Testis (tissue), 3 donors: ENCODE results near the gene WDR20. TPM values are rescaled to one million over a fixed set of nuclear protein-coding genes. Genes with fewer than 3 reads are reported as not detected.

Experiments used
- DNase-seq: peaks from one replicate; pipeline ENCODE4 v3.0.0-alpha.2; 2019
- H3K27ac ChIP-seq, 2 donors: fragments of 200-600 bp; sonication (generic); one replicate each; pipeline ENCODE4 v1.5.1; 2019
- H3K27me3 ChIP-seq: fragments of 200-600 bp; sonication (generic); one replicate; pipeline ENCODE4 v1.5.1; 2019
- H3K36me3 ChIP-seq: fragments of 200-600 bp; sonication (generic); one replicate; pipeline ENCODE4 v1.5.1; 2017; ENCODE audit warnings: low read depth; ENCODE audit errors: missing control alignments
- H3K4me1 ChIP-seq: fragments of 200-600 bp; sonication (generic); one replicate; pipeline ENCODE4 v1.5.1; 2019
- H3K4me3 ChIP-seq, 2 donors: fragments of 200-600 bp; sonication (generic); one replicate each; pipeline ENCODE4 v1.5.1; 2017 to 2019
- H3K9me3 ChIP-seq: fragments of 200-600 bp; sonication (generic); one replicate; pipeline ENCODE4 v1.5.1; 2017
- POLR2A ChIP-seq: fragments of 450-650 bp; IDR thresholded peaks from one replicate; pipeline ENCODE4 v1.6.1; 2017; ENCODE audit warnings: antibody characterized with exemption, mild to moderate bottlenecking, moderate library complexity
- WGBS, 2 donors: methylation state at CpG; one replicate each; pipeline ENCODE4 v1.1.5; 2018; 5-methylcytosine and 5-hydroxymethylcytosine counted together
- intact Hi-C: fragments of 100-400 bp; cut with DNase I; formaldehyde crosslinking; loops from one replicate; pipeline ENCODE4 v1.15.1; 2023; ENCODE audit warnings: low total_unique reads
- polyA plus RNA-seq: library from polyadenylated mRNA; stranded (reverse); fragments of 350-450 nt; fragmentation: Illumina TruSeq; extraction: RNeasy Lipid Tissue Mini Kit (QIAGEN cat#74804); gene quantifications from one replicate; pipeline ENCODE4 v1.2.3, GENCODE V29; 2014; ENCODE audit warnings: low read depth, low replicate concordance; ENCODE audit not compliant: insufficient read depth
- total RNA-seq, 2 donors: library from RNA; depleted of rRNA; stranded (reverse); fragments of >200 nt; gene quantifications; one replicate each; pipeline ENCODE4 v1.2.3, GENCODE V29; 2016
- TF ChIP-seq, protein P1 (sequence below), 3 experiments: fragments of 450-650 bp in 2 of 3; fragments of 200-600 bp in 1 of 3; sonication (generic) in 1 of 3; IDR thresholded peaks; one replicate each; pipeline ENCODE4 v1.5.1; 2016 to 2019; ENCODE audit warnings: antibody characterized with exemption in 3 of 3, mild to moderate bottlenecking in 2 of 3, moderate library complexity in 1 of 3

Gene WDR20
- total and polyA plus RNA-seq, 3 donors from 2014 or later = 46.5 to 69.2 (median 56.4) TPM

DNA sequence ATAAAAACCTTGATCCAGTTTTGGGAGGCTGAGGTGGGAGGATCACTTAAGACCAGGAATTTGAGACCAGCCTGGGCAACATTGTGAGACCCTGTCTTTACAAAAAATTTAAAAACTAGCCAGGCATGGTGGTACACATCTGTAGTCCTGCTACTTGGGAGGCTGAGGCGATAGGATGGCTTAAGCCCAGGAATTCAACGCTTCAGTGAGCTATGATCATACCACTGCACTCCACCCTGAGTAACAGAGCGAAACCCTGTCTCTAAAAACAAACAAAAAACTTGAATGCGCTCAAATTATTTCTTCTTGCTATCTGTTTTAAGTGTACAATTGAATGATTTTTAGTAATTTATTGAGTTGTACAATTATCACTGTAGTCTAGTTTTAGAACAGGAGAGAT is 20.1 kb downstream of the WDR20 start:
- no peak for DNase-seq
- Histone ChIP-seq H3K4me3 (no peak overlapping the region), H3K27me3 (no peaks in the 10 kb centered on the region), H3K4me1 (peaks cover 9% of the 10 kb centered on the region), H3K36me3 (no peaks in the 10 kb centered on the region), H3K27ac (no peak overlapping the region), H3K9me3 (no peaks in the 10 kb centered on the region)
- 94 to 97% methylated on average over 4 of the region's 4 CpGs for WGBS, 2 donors
- intact Hi-C loops = no loop called here
- TF ChIP-seq POLR2A = no peak
- TF ChIP-seq, protein P1, sequence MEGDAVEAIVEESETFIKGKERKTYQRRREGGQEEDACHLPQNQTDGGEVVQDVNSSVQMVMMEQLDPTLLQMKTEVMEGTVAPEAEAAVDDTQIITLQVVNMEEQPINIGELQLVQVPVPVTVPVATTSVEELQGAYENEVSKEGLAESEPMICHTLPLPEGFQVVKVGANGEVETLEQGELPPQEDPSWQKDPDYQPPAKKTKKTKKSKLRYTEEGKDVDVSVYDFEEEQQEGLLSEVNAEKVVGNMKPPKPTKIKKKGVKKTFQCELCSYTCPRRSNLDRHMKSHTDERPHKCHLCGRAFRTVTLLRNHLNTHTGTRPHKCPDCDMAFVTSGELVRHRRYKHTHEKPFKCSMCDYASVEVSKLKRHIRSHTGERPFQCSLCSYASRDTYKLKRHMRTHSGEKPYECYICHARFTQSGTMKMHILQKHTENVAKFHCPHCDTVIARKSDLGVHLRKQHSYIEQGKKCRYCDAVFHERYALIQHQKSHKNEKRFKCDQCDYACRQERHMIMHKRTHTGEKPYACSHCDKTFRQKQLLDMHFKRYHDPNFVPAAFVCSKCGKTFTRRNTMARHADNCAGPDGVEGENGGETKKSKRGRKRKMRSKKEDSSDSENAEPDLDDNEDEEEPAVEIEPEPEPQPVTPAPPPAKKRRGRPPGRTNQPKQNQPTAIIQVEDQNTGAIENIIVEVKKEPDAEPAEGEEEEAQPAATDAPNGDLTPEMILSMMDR (IDR thresholded peaks at IDR 0.05) = no peak

DNA sequence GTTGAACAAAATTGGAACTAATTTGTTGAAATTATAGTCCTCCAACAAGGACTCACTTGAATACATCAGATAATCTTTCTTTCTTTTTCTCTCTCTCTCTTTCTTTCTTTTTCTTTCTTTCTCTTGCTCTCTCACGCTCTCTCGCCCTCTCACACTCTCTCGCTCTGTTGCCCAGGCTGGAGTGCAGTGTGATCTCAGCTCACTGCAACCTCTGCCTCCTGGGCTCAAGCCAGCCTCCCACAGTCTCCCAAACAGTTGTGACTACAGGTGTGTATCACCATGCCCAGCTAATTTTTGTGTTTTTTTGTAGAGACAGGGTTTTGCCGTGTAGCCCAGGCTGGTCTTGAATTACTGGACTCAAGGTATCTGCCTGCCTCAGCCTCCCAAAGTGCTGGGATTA is 22.8 kb downstream of the WDR20 start:
- H3K27ac ChIP-seq = no peak overlapping the region
- H3K4me1 ChIP-seq = peaks cover 2% of the 10 kb centered on the region
- intact Hi-C loops = no loop called here
- H3K27me3 ChIP-seq = no peaks in the 10 kb centered on the region
- no peak for TF ChIP-seq POLR2A
- no peaks in the 10 kb centered on the region for H3K9me3 ChIP-seq
- no peak overlapping the region for H3K4me3 ChIP-seq
- WGBS, 2 donors = 72 to 81% methylated on average over 4 of the region's 4 CpGs
- no peak for DNase-seq
- H3K36me3 ChIP-seq = no peaks in the 10 kb centered on the region

DNA sequence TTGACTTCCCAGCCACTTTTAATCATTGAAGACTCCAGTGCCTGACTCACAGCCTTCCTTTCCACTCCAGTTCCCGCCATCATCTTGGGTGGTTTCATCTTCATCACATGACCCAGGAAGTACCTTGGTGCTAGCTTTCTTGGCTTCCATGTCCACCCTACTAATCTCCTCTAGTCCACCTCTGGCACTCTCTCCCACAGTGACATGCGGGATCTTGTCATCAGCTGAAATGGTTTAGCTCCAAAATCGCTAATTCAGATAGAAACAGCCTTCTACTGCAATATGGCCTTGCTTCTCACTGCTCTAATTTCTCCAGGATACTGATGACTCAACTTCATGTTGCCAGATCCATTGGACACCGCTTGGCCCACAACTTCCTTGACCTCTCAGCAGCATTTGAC is 24.5 kb downstream of the WDR20 start:
- Histone ChIP-seq H3K4me1 (peaks cover 2% of the 10 kb centered on the region), H3K4me3 (no peak overlapping the region), H3K9me3 (no peaks in the 10 kb centered on the region), H3K27me3 (no peaks in the 10 kb centered on the region), H3K36me3 (no peaks in the 10 kb centered on the region), H3K27ac (no peak overlapping the region)
- no peak for TF ChIP-seq POLR2A
- TF ChIP-seq, protein P1 (IDR thresholded peaks at IDR 0.05) = no peak
- WGBS, 2 donors = 86 to 91% methylated on average over 4 of the region's 4 CpGs
- no peak for DNase-seq
- intact Hi-C loops = no loop called here

DNA sequence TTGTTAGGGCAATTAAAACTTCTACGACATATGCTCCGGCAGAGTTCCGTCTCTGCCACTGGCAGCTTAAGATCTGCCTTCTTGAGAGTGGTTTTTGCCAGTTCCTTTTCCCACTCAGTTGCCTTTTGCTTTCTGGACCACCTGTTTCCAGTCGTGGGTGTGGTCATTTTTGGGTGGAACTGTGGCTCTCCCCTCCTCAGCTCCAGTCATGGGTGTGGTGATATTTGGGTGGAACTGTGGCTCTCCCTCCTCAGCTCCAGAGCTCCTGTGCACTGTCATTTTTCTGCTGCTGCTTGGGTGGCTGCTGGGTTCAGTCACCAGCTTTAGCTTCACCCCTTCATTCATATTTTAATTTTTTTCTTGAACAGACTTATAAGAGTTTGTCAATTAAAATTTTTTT is 25.3 kb downstream of the WDR20 start:
- DNase-seq = no peak
- Histone ChIP-seq H3K4me1 (peaks cover 2% of the 10 kb centered on the region), H3K4me3 (no peak overlapping the region), H3K36me3 (no peaks in the 10 kb centered on the region), H3K27ac (no peak overlapping the region), H3K27me3 (no peaks in the 10 kb centered on the region), H3K9me3 (no peaks in the 10 kb centered on the region)
- 84 to 90% methylated on average over 4 of the region's 4 CpGs for whole genome bisulfite sequencing, 2 donors
- intact Hi-C loops = no loop called here
- TF ChIP-seq, protein P1 (IDR thresholded peaks at IDR 0.05) = no peak

DNA sequence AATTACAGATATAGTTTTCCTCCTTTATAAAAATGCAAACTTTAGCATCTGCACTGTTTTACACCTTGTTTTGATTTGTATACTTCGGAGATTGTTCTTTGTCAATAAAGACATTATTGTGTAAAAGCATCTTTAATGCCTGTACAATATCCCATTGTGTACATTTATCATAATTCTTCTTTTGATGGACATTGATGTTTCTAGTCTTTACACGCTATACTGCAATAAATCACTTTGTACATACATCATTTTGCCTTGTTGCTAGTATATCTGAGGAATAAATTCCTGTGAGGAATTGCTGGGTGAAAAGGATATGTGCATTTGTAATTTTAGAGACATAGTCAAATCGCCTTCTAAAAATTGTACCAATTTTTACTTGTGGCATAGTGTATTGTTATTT is 30.4 kb downstream of the WDR20 start:
- no peak for TF ChIP-seq POLR2A
- TF ChIP-seq, protein P1 (IDR thresholded peaks at IDR 0.05) = no peak
- intact Hi-C loops = no loop called here
- DNase-seq = no peak
- no peak overlapping the region for H3K27ac ChIP-seq
- H3K36me3 ChIP-seq = no peaks in the 10 kb centered on the region
- 82 to 87% methylated on average over 3 of the region's 3 CpGs for WGBS, 2 donors
- peaks cover 2% of the 10 kb centered on the region for H3K4me1 ChIP-seq
- no peak overlapping the region for H3K4me3 ChIP-seq
- H3K27me3 ChIP-seq = no peaks in the 10 kb centered on the region
- no peaks in the 10 kb centered on the region for H3K9me3 ChIP-seq
